ENCODE data around the gene UNC5CL. TPM values are rescaled to one million over a fixed set of nuclear protein-coding genes. Genes with fewer than 3 reads are reported as not detected.
"Not testable (repeated sequence)": the region's sequence is repeated elsewhere in the genome, so short reads cannot be mapped to it uniquely, and the experiment has no call there.

Gene UNC5CL
- total RNA-seq, 1 experiment from 2014 or later: 0.40 TPM

DNA sequence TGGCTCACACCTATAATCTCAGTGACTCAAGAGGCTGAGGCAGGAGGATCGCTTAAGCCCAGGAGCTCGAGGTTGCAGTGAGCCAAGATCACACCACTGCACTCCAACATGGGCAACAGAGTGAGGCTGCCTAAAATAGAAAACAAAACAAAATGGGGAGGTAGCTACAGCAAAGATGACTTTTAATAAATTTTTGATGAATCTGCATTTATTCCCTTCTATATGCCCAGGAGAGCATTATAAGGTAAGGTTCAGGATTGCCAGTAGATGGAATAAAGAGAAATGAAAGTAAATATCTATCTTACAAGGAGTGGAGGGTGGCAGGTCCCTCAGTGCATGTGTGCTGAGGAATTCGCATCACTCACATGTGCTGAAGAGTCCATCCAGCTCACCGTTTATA lies 24.2 kb downstream of the UNC5CL start:
- Histone ChIP-seq H3K4me3 (no peak overlapping the region), H3K36me3 (no peaks in the 10 kb centered on the region), H3K4me1 (no peaks in the 10 kb centered on the region), H3K27ac (no peak overlapping the region), H3K27me3 (no peaks in the 10 kb centered on the region), H3K9me3 (replicated peaks) (no peaks in the 10 kb centered on the region)
- no peak for DNase-seq

DNA sequence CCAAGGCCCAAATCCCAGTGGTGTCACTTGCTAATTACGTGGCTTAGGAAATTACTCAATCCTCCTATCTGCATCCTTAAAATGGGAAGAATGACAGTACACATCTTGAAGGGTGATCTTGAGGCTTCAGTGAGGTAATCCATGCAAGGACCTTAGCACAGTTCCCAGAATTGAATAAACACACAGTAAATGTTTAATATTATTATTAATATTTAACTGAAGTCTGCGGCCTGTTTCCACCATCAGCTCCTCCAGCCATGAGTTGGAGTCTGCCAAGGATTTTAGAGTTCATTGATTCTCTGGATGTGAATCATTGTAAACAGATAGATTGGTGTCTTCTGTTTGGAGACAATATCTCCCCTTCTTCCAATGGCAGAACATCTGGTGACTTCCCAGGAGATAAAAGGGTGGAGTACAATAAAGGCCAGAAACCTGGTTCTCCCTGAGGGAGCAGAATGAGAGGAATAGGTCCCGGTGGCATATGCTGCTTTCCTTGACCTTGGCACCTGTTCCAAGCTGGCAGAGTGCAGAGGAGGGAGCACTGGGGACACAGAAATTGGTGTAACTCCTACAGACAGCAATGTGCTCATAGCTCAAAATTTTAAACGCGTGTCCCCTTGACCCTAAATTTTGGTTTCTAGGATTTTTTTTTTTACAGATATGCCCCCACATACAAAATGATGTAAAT lies 25.4 kb downstream of the UNC5CL start:
- no peaks in the 10 kb centered on the region for H3K27me3 ChIP-seq
- DNase-seq: no peak
- H3K27ac ChIP-seq: no peak overlapping the region
- H3K9me3 ChIP-seq (replicated peaks): no peaks in the 10 kb centered on the region
- H3K4me1 ChIP-seq: no peaks in the 10 kb centered on the region
- no peak overlapping the region for H3K4me3 ChIP-seq
- no peaks in the 10 kb centered on the region for H3K36me3 ChIP-seq

DNA sequence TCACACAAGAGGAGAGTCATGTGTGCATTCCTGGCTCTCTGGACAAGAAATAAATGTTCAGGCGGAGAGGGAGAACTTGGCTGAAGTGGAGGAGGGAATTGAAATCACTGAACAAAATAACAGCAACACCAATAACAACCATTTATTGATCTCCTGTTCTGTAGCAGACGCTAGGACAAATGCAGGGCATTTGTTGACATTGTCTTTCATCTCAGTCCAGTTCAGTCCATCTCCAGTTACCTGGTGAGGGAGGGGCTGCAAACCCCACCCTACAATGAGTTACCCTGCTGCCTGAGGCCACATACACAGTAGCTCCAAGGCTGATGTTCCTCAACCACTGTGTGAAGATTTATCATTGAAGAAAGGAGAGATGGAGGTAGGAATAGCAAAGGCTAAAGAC lies 27.3 kb downstream of the UNC5CL start:
- no peaks in the 10 kb centered on the region for H3K4me1 ChIP-seq
- H3K4me3 ChIP-seq: no peak overlapping the region
- H3K9me3 ChIP-seq (replicated peaks): no peaks in the 10 kb centered on the region
- no peaks in the 10 kb centered on the region for H3K36me3 ChIP-seq
- DNase-seq: no peak
- no peak overlapping the region for H3K27ac ChIP-seq
- H3K27me3 ChIP-seq: no peaks in the 10 kb centered on the region

DNA sequence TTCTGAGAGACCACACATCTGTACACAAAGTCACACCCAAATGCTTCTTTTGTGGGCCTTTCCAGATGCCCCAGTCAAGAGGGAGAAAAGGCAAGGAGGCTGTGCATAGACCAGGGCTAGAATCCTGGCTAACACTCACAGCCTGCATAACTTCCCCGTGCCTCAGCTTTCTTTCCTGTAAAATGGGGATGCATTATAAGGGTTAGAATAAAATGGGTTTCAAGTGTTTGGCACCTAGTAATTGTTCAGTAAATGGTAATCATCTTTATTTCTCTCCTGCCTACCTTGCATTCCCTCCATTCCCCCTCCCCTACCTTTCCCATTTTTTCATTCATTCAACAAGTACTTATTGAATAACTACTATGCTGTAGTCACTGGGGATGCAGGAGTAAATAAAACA lies 29.4 kb downstream of the UNC5CL start:
- DNase-seq: no peak
- Histone ChIP-seq H3K27me3 (no peaks in the 10 kb centered on the region), H3K4me3 (no peak overlapping the region), H3K9me3 (replicated peaks) (no peaks in the 10 kb centered on the region), H3K27ac (no peak overlapping the region), H3K36me3 (no peaks in the 10 kb centered on the region), H3K4me1 (no peaks in the 10 kb centered on the region)

DNA sequence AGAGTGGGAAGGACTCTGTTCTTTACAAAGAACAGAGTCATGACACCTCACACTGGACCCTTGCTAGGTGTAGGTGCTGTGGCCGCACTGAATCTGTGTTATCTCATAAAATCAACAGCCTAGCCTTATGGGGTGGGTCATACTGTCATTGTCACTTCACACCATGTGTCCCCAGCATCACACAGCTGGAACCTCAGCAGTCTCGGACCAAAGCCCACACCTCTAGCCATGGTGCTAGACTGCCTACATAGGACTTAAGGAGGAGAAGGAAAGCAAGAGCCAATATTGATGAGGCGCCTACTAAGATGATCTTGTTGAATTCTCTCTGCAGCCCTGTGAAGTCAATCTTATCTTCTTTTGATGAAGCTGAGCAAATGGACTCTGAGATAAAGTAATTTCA lies 31.0 kb downstream of the UNC5CL start:
- Histone ChIP-seq H3K4me3 (no peak overlapping the region), H3K4me1 (no peaks in the 10 kb centered on the region), H3K36me3 (no peaks in the 10 kb centered on the region), H3K9me3 (replicated peaks) (no peaks in the 10 kb centered on the region), H3K27me3 (no peaks in the 10 kb centered on the region), H3K27ac (no peak overlapping the region)
- no peak for DNase-seq

DNA sequence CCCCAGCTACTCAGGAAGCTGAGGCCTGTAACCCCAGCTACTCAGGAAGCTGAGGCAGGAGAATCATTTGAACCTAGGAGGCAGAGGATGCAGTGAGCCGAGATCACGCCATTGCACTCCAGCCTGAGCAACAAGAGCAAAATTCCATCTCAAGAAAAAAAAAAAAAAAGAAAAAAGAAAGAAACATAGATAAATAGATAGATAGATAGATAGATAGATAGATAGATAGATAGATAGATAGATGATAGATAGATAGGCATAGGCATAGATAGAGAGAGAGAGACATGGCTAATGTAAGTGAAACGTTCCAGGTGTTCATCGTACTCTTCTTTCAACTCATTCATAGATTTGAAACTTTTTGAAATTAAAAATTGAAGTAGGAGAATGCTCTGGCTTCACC lies 32.0 kb downstream of the UNC5CL start:
- not testable (repeated sequence) for H3K4me3 ChIP-seq; H3K9me3 ChIP-seq (replicated peaks); H3K27ac ChIP-seq; H3K4me1 ChIP-seq; H3K36me3 ChIP-seq; H3K27me3 ChIP-seq; DNase-seq

DNA sequence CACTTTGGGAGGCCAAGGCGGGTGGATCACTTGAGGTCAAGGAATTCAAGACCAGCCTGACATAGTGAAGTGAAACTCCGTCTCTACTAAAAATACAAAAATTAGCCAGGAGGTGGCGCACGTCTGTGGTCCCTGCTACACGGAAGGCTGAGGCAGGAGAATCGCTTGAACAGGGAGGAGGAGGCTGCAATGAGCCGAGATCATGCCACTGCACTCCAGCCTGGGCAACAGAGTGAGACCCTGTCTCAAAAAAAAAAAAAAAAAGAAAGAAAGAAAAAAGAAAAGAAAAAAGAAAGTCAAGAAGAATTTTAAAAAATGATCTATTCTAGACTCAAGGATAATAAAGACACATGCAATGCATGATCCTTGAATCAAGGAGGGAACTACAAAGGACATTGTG lies 32.8 kb downstream of the UNC5CL start:
- H3K4me3 ChIP-seq; H3K36me3 ChIP-seq; H3K4me1 ChIP-seq; H3K9me3 ChIP-seq (replicated peaks); H3K27ac ChIP-seq; H3K27me3 ChIP-seq: not testable (repeated sequence)
- DNase-seq: peak; percentile 57 to 78

DNA sequence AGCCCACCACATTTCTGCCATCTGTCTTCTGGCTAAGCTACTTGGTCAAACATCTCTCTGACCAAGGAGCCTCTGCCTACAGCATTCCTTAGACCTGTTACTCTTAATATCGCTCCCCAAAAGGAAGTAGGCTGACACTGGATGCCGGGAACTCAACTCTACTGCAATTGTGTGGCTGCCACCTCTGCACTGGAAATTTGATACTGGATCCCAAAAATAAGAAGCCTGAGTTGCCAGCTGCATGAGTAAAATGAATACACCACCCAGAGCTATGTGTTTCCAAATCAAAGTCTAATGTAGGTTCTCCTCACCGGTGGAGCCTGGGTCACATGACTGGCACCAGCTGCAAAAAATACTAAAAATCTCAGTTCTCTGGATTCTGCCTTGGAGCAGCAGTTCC lies 36.9 kb downstream of the UNC5CL start:
- no peaks in the 10 kb centered on the region for H3K9me3 ChIP-seq (replicated peaks)
- no peaks in the 10 kb centered on the region for H3K36me3 ChIP-seq
- no peak for DNase-seq
- H3K4me3 ChIP-seq: no peak overlapping the region
- peaks cover 6% of the 10 kb centered on the region for H3K4me1 ChIP-seq
- no peaks in the 10 kb centered on the region for H3K27me3 ChIP-seq
- no peak overlapping the region for H3K27ac ChIP-seq

DNA sequence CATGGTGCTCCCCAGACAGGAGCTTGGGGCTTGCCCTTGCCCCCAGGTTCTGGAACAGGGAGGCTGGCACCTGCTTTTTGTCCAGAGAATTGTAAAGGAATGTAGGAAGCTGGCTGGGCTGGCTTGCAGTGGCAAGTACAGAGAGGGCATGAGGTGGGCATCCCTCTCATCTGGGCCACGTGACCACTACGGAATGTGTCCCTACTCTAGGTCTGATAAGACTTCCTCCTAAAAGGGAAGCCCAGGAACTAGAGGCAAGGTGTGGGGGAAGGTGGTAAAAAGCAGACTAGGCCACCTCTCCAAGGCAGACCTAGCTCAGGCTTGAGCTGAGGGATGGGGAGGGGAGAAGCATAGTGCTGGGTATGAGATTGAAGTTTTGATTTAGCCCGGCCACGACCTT lies 38.8 kb downstream of the UNC5CL start:
- Histone ChIP-seq H3K4me3 (no peak overlapping the region), H3K36me3 (no peaks in the 10 kb centered on the region), H3K27me3 (no peaks in the 10 kb centered on the region), H3K27ac (no peak overlapping the region), H3K4me1 (peaks cover 15% of the 10 kb centered on the region), H3K9me3 (replicated peaks) (no peaks in the 10 kb centered on the region)
- DNase-seq: no peak

DNA sequence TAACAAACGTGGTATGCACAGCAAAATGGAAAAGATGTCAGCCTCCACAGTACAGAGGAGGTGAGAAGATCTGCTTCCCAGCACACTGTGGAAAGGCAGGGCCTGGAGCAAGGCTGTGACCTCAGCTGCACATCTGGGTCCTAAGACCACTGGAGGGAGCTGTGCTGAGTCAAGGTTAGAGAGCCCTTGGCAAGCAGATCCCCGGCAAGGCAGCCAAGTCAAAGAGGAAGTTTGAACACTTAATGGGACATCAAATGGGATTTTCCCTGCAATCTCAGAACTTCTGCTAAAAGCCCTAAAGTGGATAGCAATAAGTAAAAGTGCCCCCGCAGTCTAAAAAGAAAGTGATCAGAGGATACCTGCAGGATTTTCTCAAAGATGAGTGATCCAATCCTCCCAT lies 39.5 kb downstream of the UNC5CL start:
- Histone ChIP-seq H3K9me3 (replicated peaks) (no peaks in the 10 kb centered on the region), H3K4me3 (no peak overlapping the region), H3K4me1 (peaks cover 15% of the 10 kb centered on the region), H3K27me3 (no peaks in the 10 kb centered on the region), H3K27ac (no peak overlapping the region), H3K36me3 (no peaks in the 10 kb centered on the region)
- peak; percentile 25 to 55 for DNase-seq

DNA sequence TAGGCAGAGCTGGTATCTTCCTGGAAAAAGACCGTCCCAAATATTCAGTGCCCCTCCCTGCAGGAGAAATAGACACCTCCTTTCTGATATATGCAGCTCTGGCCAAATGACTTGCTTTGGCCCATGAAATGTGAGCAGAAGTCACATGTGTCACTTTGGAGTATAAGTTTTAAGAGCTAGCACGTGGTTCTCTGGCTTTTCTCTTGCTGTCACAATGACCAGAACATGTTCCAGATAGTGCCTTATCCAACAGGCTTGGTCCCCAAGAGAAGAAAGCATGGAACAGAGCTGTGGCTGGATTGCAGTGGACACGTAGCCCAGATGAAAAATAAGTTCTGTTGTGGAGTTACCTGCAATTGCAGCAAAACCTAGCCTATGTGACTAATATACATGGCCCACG lies 40.4 kb downstream of the UNC5CL start:
- Histone ChIP-seq H3K9me3 (replicated peaks) (no peaks in the 10 kb centered on the region), H3K4me1 (peaks cover 15% of the 10 kb centered on the region), H3K4me3 (no peak overlapping the region), H3K27ac (no peak overlapping the region), H3K27me3 (no peaks in the 10 kb centered on the region), H3K36me3 (no peaks in the 10 kb centered on the region)
- DNase-seq: no peak

DNA sequence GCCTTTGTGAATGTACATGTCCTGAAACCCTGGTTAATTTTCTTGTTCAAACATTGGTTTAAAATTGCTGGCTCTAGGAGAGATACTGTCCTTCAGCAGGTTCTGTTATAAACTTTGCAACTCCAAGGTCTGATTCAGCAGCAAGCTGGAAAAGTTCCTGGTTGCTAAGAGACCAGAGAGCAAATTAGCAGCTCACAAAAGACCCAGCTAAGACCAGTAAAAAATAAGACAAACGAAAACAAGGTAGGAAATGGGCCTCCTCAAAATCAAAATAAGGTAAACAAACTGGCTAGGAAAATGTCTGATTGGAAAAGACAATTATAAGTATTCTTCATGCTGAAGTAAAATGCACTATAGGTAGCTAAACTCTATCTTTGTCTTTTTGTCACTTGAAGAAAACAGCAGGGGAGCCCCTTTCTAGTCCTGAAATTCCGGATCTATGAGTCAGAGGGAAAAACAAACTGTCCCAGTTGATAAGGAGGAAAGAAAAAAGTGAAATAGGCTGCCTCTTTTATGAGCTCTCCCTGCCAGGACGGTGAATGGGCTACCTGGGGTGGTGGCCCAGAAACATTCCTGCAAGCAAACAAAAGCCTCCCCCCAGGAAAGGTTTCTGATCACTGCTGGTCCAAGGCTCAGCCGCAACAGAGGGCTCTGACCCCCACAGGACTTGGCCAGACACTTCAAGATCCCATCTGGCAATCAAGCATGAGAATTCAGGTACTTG lies 41.6 kb downstream of the UNC5CL start:
- peak in 1 of 2 experiments; percentile 16 for DNase-seq
- Histone ChIP-seq H3K4me3 (no peak overlapping the region), H3K27me3 (no peaks in the 10 kb centered on the region), H3K9me3 (replicated peaks) (no peaks in the 10 kb centered on the region), H3K27ac (no peak overlapping the region), H3K36me3 (no peaks in the 10 kb centered on the region), H3K4me1 (peaks cover 15% of the 10 kb centered on the region)

DNA sequence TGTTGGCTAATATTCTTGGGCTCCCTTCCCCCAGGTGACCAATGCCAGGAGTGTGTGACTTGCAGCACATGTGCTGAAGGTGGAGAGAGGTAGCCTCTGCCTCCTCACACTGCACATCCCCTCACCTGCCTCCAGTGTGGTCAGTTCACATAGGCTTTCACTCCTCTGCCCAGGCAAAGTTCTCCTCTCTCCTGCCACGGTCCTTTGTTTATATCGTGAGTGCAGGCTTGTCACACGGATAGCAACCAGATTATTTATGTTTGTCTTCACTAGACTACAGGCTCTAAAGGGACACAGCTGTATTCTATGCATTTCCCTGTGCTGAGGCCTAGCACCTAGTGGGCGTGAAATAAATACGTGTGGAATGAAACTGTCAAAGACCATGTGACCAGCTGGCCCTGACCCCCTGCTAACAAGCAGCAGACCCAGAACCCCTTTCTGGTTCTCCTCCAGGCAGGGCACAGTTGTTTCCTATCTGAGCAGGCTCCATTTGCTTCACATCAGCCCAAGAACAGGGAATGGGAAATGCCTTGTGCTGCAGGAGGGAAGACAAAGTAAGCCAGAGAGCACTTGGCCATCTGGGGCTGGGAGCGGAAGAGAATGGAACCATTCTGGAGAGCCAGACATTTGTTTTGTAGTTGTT lies 42.3 kb downstream of the UNC5CL start:
- Histone ChIP-seq H3K36me3 (no peaks in the 10 kb centered on the region), H3K4me1 (peaks cover 15% of the 10 kb centered on the region), H3K27me3 (no peaks in the 10 kb centered on the region), H3K4me3 (no peak overlapping the region), H3K9me3 (replicated peaks) (no peaks in the 10 kb centered on the region), H3K27ac (no peak overlapping the region)
- no peak for DNase-seq

DNA sequence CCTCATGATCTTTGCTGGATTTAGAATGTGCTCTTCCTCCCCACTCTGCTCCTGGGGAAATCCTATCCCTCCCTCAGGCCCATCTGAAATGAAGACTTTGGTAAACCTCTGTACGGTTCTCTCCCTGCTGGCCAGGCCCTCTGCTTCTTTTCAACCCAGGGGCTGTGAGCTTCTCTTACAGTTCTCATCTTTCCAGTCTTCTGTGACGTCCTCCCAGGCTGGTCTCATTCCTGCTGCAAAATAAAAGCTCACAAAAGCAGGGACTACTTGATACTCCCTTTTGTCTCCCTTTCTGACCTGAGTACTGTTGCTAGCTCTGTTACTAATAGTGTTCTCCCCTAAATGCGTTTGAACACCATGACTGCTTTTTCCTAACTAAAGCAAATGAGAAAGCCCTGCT lies 46.3 kb downstream of the UNC5CL start:
- no peaks in the 10 kb centered on the region for H3K9me3 ChIP-seq (replicated peaks)
- no peak overlapping the region for H3K4me3 ChIP-seq

DNA sequence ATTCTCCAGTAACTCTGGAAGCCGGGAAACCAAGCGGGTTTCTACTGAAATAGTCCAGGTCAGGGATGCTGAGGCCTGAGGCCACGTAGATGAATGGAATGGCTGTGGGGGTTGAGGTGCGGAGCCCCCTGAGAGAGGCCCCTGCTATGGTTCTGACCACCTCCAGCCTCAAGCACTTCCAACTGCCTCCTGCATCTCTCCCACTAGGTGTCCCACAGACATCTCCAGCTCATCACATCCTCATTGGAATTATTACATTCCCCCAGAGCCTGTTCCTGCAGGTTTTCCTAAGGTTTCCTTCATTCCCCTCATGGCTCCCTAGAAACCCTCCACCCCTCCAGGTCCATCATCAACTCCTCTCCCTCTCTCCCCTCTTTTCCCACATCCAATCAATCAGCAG lies 48.7 kb downstream of the UNC5CL start:
- no peak overlapping the region for H3K27ac ChIP-seq
- no peaks in the 10 kb centered on the region for H3K4me1 ChIP-seq
- H3K9me3 ChIP-seq (replicated peaks): no peaks in the 10 kb centered on the region
- no peak overlapping the region for H3K4me3 ChIP-seq
- no peaks in the 10 kb centered on the region for H3K27me3 ChIP-seq
- H3K36me3 ChIP-seq: no peaks in the 10 kb centered on the region
- DNase-seq: no peak

More for the DNA sequence above, 46.3 kb downstream of the UNC5CL start:
- H3K4me1 ChIP-seq: peaks cover 15% of the 10 kb centered on the region
- H3K27ac ChIP-seq: no peak overlapping the region
- DNase-seq: no peak
- no peaks in the 10 kb centered on the region for H3K27me3 ChIP-seq
- no peaks in the 10 kb centered on the region for H3K36me3 ChIP-seq

Data from SJCRH30 (cell line).